BLaER1 treated with 17β-estradiol and CSF1 and Interleukin-3, amounts not matched to agents 10 nM and 100 nM (cell line): ENCODE measurements around the gene GTPBP6.
A peak's percentile ranks its signal among the peaks of the same experiment; 100 is the strongest.
"Not testable (repeated sequence)": the region's sequence is repeated elsewhere in the genome, so short reads cannot be mapped to it uniquely, and the experiment has no call there.

Source experiments
- H3K27ac ChIP-seq, 11 experiments: shearing (Covaris generic); formaldehyde crosslinking; 2 replicates each; pipeline ENCODE4 v1.8.1; 2022
- H3K27me3 ChIP-seq, 11 experiments: shearing (Covaris generic); formaldehyde crosslinking; 2 replicates each; pipeline ENCODE4 v1.8.1; 2022
- H3K36me3 ChIP-seq, 11 experiments: shearing (Covaris generic); formaldehyde crosslinking; 2 replicates each; pipeline ENCODE4 v1.8.1; 2022
- H3K4me1 ChIP-seq, 10 experiments: shearing (Covaris generic); formaldehyde crosslinking; 2 replicates each; pipeline ENCODE4 v1.8.1; 2022
- H3K4me2 ChIP-seq, 11 experiments: shearing (Covaris generic); formaldehyde crosslinking; 2 replicates each; pipeline ENCODE4 v1.8.1; 2022
- H3K4me3 ChIP-seq, 10 experiments: shearing (Covaris generic); formaldehyde crosslinking; 2 replicates each; pipeline ENCODE4 v1.8.1; 2022
- H3K9ac ChIP-seq, 11 experiments: shearing (Covaris generic); formaldehyde crosslinking; 2 replicates each; pipeline ENCODE4 v1.8.1; 2022
- H3K9me3 ChIP-seq, 11 experiments: shearing (Covaris generic); formaldehyde crosslinking; replicated peaks in 1 of 11; 2 replicates each; pipeline ENCODE4 v1.8.1; 2022
- H4K20me1 ChIP-seq, 11 experiments: shearing (Covaris generic); formaldehyde crosslinking; 2 replicates each; pipeline ENCODE4 v1.8.1; 2022
- Cebpa-rat ChIP-seq, 11 experiments: shearing (Covaris generic); IDR thresholded peaks; 2 replicates each; pipeline ENCODE4 v1.8.1; 2022

Gene GTPBP6

DNA sequence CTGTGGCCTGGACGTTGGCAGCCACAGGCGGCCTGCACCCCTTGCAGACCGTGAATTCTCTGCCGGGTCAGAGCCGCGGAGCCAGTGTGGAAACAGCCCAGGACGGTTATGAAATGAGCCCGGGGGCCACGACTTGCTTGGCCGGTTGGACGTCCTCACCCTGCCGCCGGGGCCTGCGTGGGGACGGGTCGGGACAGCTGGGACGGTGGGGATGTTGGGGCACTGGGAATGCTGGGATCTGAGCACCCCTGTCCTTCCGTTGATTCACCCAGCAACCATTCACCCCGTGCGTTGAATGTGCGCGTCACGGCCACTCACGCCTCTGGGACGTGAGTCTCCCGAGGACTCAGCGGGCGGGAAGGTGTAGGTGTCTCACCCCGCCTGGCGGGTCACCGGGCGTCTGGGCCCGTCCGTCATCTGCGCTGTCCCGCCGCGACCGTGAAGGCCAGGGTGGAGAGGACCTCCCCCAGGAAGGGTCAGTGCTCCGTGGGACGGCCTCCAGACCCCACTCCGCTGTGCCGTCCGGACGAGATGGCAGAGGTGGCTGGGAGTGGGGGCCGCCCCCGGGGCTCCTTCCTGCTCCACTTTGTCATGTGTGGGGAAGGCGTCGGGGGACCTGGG is 41.9 kb downstream of the GTPBP6 start:
- H3K4me1 ChIP-seq: peaks cover 28 to 49% (median 44%) of the 10 kb centered on the region in 10 experiments
- H3K4me3 ChIP-seq: peak overlapping the region; percentile 68 to 89 (median 74)
- TF ChIP-seq Cebpa-rat (IDR thresholded peaks at IDR 0.05): no peak
- H3K9ac ChIP-seq: peak overlapping the region; percentile 73 to 90 (median 81)
- H3K4me2 ChIP-seq: peak overlapping the region; percentile 95 to 100 (median 99)
- H3K27me3 ChIP-seq: no peaks in the 10 kb centered on the region
- no peaks in the 10 kb centered on the region for H3K9me3 ChIP-seq
- peak overlapping the region; percentile 75 to 90 (median 82); a peak in 21 of 22 replicates for H3K27ac ChIP-seq
- H4K20me1 ChIP-seq: peaks cover 0 to 17% (median 0%) of the 10 kb centered on the region in 11 experiments; a peak in 3 of 22 replicates
- H3K36me3 ChIP-seq: no peaks in the 10 kb centered on the region

DNA sequence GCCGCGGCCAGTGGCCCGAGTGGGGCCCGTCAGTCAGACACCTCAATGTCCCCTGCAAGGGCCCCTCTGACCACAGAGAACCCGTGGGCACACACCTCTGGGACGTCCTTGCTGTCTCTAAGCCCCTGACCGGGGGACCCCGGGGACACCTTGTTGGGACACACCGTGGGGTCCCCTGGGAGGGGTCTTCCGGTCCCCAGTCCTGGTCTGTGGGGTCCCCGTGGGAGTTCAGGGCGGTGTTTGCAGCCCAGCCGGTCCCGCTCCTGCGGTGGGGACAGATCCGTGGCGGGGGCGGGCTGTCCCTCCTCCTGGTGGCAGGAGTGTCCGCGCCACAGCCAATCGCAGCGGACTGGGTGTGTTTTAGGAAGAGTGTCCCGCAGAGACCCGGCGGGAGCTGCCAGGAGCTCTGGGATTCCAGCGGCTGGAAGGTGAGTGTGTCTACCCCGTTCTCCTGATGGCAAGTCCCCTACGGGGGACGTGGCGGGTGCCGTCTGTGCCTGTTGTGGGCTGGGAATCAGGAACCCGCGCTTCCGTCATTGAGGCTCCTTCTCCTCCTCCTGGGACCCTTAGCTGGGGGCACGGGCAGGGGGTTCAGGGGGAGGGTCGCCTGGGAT is 42.5 kb downstream of the GTPBP6 start:
- TF ChIP-seq Cebpa-rat (IDR thresholded peaks at IDR 0.05): no peak
- Histone ChIP-seq H3K9ac (peak overlapping the region; percentile 73 to 90 (median 81)), H3K36me3 (no peaks in the 10 kb centered on the region), H3K9me3 (no peaks in the 10 kb centered on the region), H3K4me2 (peak overlapping the region; percentile 95 to 100 (median 99)), H3K27ac (peak overlapping the region; percentile 75 to 90 (median 82); a peak in 21 of 22 replicates), H3K4me1 (peaks cover 22 to 43% (median 38%) of the 10 kb centered on the region in 10 experiments), H4K20me1 (peaks cover 0 to 11% (median 0%) of the 10 kb centered on the region in 11 experiments; a peak in 3 of 22 replicates), H3K4me3 (peak overlapping the region; percentile 68 to 89 (median 74)), H3K27me3 (no peaks in the 10 kb centered on the region)

- H3K4me3 ChIP-seq: peak overlapping the region; percentile 68 to 89 (median 74)
- no peaks in the 10 kb centered on the region for H3K27me3 ChIP-seq
- no peak for TF ChIP-seq Cebpa-rat (IDR thresholded peaks at IDR 0.05)
- H4K20me1 ChIP-seq: peaks cover 0 to 11% (median 0%) of the 10 kb centered on the region in 11 experiments; a peak in 3 of 22 replicates
- peak overlapping the region; percentile 75 to 90 (median 82); a peak in 21 of 22 replicates for H3K27ac ChIP-seq
- H3K9ac ChIP-seq: peak overlapping the region; percentile 73 to 90 (median 81)
- peaks cover 22 to 43% (median 38%) of the 10 kb centered on the region in 10 experiments for H3K4me1 ChIP-seq
- peaks cover 0 to 4% (median 0%) of the 10 kb centered on the region in 11 experiments; a peak in 1 of 22 replicates for H3K9me3 ChIP-seq
- peak overlapping the region; percentile 95 to 100 (median 99) for H3K4me2 ChIP-seq
- no peaks in the 10 kb centered on the region for H3K36me3 ChIP-seq
These were observed 43.1 kb downstream of the GTPBP6 start for GRCh38 chrX:275476-275966.

GRCh38 chrX:274904-275475 is 43.6 kb downstream of the GTPBP6 start:
- peak overlapping the region; percentile 73 to 90 (median 81) for H3K9ac ChIP-seq
- H3K27me3 ChIP-seq: no peaks in the 10 kb centered on the region
- TF ChIP-seq Cebpa-rat (IDR thresholded peaks at IDR 0.05): no peak
- H3K9me3 ChIP-seq: peaks cover 0 to 4% (median 0%) of the 10 kb centered on the region in 11 experiments; a peak in 1 of 22 replicates
- H4K20me1 ChIP-seq: peaks cover 0 to 11% (median 0%) of the 10 kb centered on the region in 11 experiments; a peak in 3 of 22 replicates
- peak overlapping the region; percentile 75 to 90 (median 82); a peak in 21 of 22 replicates for H3K27ac ChIP-seq
- peaks cover 22 to 42% (median 37%) of the 10 kb centered on the region in 10 experiments for H3K4me1 ChIP-seq
- H3K4me3 ChIP-seq: peak overlapping the region; percentile 68 to 89 (median 74)
- peak overlapping the region; percentile 95 to 100 (median 99) for H3K4me2 ChIP-seq
- H3K36me3 ChIP-seq: no peaks in the 10 kb centered on the region

DNA sequence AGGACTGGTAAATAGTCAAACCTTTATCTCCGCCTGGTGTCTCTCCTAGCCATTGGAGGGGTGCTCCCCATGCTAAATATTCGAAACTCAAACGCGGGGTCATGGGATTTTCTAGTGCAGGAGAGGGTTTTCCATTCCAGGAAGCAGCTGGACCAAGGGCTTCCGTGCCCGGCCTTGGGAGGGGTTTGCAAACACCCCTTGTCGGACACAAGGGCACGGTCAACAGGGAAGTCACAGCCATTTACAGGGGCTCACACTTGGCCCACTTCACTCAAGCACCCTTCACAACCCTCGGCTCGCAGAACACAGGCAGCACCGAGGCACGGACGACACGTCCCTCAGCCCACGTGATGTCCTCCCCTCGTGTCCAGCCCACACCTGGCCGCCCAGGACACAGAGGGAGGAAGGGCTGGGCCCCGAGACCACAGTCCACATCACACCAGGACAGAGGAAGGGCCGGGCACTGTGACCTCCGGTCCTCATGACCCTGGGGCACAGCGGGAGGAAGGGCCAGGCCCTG is 47.7 kb downstream of the GTPBP6 start:
- no peak overlapping the region for H3K9ac ChIP-seq
- no peak for TF ChIP-seq Cebpa-rat (IDR thresholded peaks at IDR 0.05)
- no peaks in the 10 kb centered on the region for H4K20me1 ChIP-seq
- peaks cover 7 to 12% (median 8%) of the 10 kb centered on the region in 10 experiments for H3K4me1 ChIP-seq
- H3K4me2 ChIP-seq: no peak overlapping the region
- peaks cover 0 to 4% (median 0%) of the 10 kb centered on the region in 11 experiments; a peak in 1 of 22 replicates for H3K9me3 ChIP-seq
- no peaks in the 10 kb centered on the region for H3K27me3 ChIP-seq
- H3K27ac ChIP-seq: no peak overlapping the region
- no peak overlapping the region for H3K4me3 ChIP-seq
- H3K36me3 ChIP-seq: no peaks in the 10 kb centered on the region

DNA sequence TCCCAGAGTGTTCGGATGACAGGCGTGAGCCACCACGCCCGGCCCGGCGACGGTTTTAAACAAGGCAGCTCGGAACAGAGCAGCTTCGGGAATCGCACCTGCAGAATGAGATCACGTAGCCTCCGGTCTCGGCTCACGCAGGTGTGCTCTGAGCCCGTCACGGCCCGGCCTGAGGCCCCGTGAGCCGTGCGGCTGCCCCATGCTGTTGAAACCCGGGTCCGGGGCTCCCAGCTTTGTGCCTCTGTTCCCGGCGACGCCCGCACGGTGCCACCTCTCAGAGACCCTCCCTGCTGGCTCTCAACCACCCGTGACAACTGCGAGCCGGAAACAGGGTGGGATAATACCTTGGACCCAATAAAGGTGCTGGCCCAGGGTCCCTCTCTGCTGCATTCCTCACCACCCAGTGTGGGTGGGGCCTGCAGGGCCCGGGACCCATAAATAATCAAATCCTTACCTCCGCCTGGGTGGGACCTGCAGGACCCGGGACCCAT is 50.8 kb downstream of the GTPBP6 start:
- no peak overlapping the region for H3K9ac ChIP-seq
- H3K27ac ChIP-seq: no peak overlapping the region
- H4K20me1 ChIP-seq: no peaks in the 10 kb centered on the region
- no peaks in the 10 kb centered on the region for H3K27me3 ChIP-seq
- H3K36me3 ChIP-seq: no peaks in the 10 kb centered on the region
- H3K9me3 ChIP-seq: peaks cover 0 to 4% (median 0%) of the 10 kb centered on the region in 11 experiments; a peak in 1 of 22 replicates
- no peak for TF ChIP-seq Cebpa-rat (IDR thresholded peaks at IDR 0.05)
- H3K4me3 ChIP-seq: no peak overlapping the region
- peaks cover 0 to 27% (median 18%) of the 10 kb centered on the region in 10 experiments; a peak in 14 of 20 replicates for H3K4me1 ChIP-seq
- no peak overlapping the region for H3K4me2 ChIP-seq

- no peak for TF ChIP-seq Cebpa-rat (IDR thresholded peaks at IDR 0.05)
- H3K9me3 ChIP-seq: no peaks in the 10 kb centered on the region
- peaks cover 20 to 49% (median 40%) of the 10 kb centered on the region in 10 experiments for H3K4me1 ChIP-seq
- peak overlapping the region in 2 of 11 experiments; percentile 23 to 44; a peak in 1 of 22 replicates for H3K27ac ChIP-seq
- no peaks in the 10 kb centered on the region for H3K36me3 ChIP-seq
- H3K27me3 ChIP-seq: no peaks in the 10 kb centered on the region
- H3K4me3 ChIP-seq: no peak overlapping the region
- H4K20me1 ChIP-seq: no peaks in the 10 kb centered on the region
- peak overlapping the region in 5 of 11 experiments; percentile 3 to 53 (median 44); a peak in 5 of 22 replicates for H3K4me2 ChIP-seq
- no peak overlapping the region; a peak in 1 of 22 replicates for H3K9ac ChIP-seq
These were observed 53.1 kb downstream of the GTPBP6 start for GRCh38 chrX:265502-265901.

- Histone ChIP-seq H3K4me1 (peaks cover 20 to 56% (median 46%) of the 10 kb centered on the region in 10 experiments), H3K27ac (peak overlapping the region in 3 of 11 experiments; percentile 6 to 44 (median 27); a peak in 4 of 22 replicates), H3K4me2 (peak overlapping the region in 9 of 11 experiments; percentile 3 to 53 (median 37); a peak in 14 of 22 replicates), H3K36me3 (no peaks in the 10 kb centered on the region), H4K20me1 (no peaks in the 10 kb centered on the region), H3K9me3 (no peaks in the 10 kb centered on the region), H3K4me3 (no peak overlapping the region), H3K27me3 (no peaks in the 10 kb centered on the region), H3K9ac (no peak overlapping the region; a peak in 2 of 22 replicates)
- TF ChIP-seq Cebpa-rat (IDR thresholded peaks at IDR 0.05): no peak
These were observed 53.8 kb downstream of the GTPBP6 start for GRCh38 chrX:264634-265455.

DNA sequence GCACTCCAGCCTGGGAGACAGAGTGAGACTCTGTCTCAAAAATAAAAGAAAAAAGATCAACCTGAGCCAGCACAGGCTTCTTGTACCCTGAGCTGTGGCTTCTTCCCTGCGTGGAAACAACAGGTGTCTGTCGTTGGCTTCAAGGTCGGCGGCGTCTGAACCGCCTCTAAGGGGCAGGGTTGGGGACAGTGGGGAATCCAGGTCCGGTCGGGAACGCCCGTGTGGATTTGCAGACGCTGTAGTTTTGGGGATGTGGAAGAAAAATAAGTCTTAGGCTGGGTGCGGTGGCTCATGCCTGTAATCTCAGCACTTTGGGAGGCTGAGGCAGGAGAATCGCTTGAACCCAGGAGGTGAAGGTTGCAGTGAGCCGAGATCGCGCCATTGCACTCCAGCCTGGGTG is 54.6 kb downstream of the GTPBP6 start:
- peak overlapping the region in 7 of 11 experiments; percentile 21 to 53 (median 44); a peak in 9 of 22 replicates for H3K4me2 ChIP-seq

More for the DNA sequence above, 54.6 kb downstream of the GTPBP6 start:
- H3K27me3 ChIP-seq, H3K36me3 ChIP-seq, H3K4me3 ChIP-seq, H3K9ac ChIP-seq, H4K20me1 ChIP-seq, H3K9me3 ChIP-seq: not testable (repeated sequence)
- Histone ChIP-seq H3K27ac (peak overlapping the region in 2 of 11 experiments; percentile 21 to 27; a peak in 3 of 22 replicates), H3K4me1 (peaks cover 20 to 59% (median 50%) of the 10 kb centered on the region in 10 experiments)
